Fibroblast of lung (primary cell): ENCODE results near the gene OTUD4. TPM values are rescaled to one million over a fixed set of nuclear protein-coding genes. Genes with fewer than 3 reads are reported as not detected.

ENCODE experiments used
- DNase-seq, 2 donors: peaks; one replicate each; pipeline versions ENCODE4 v3.0.0 to v3.0.0-alpha.2; 2010; ENCODE audit warnings: low read depth in 2 of 2
- H2AFZ ChIP-seq: 2 replicates; pipeline ENCODE4 v1.5.1; 2012; ENCODE audit warnings: low read length, control low read depth, inconsistent platforms
- H3K27ac ChIP-seq: 2 replicates; pipeline ENCODE4 v1.5.1; 2011; ENCODE audit warnings: low read length, control low read depth; ENCODE audit not compliant: insufficient read depth
- H3K27me3 ChIP-seq: 2 replicates; pipeline ENCODE4 v1.5.1; 2011; ENCODE audit warnings: mild to moderate bottlenecking, low read length; ENCODE audit not compliant: control insufficient read depth, insufficient read depth
- H3K36me3 ChIP-seq: 2 replicates; pipeline ENCODE4 v1.5.1; 2011; ENCODE audit warnings: low read length; ENCODE audit not compliant: control insufficient read depth, insufficient read depth
- H3K4me1 ChIP-seq: 2 replicates; pipeline ENCODE4 v1.5.1; 2011; ENCODE audit warnings: low read length; ENCODE audit not compliant: control insufficient read depth, insufficient read depth; ENCODE audit errors: extremely low read depth
- H3K4me2 ChIP-seq: 2 replicates; pipeline ENCODE4 v1.5.1; 2011; ENCODE audit warnings: low read length, control low read depth; ENCODE audit not compliant: insufficient read depth; ENCODE audit errors: extremely low read depth
- H3K4me3 ChIP-seq, 4 experiments: fragments of 200-600 bp in 1 of 4; sonication (generic) in 1 of 4; replicated peaks in 1 of 4; 2 replicates each; pipeline ENCODE4 v1.5.1; 2011 to 2016; ENCODE audit warnings: low read length in 4 of 4, low read depth in 3 of 4, mild to moderate bottlenecking in 3 of 4, control low read depth in 2 of 4, inconsistent platforms in 1 of 4, mixed read lengths in 1 of 4; ENCODE audit not compliant: insufficient read depth in 1 of 4; ENCODE audit errors: control extremely low read depth in 1 of 4
- H3K79me2 ChIP-seq: 2 replicates; pipeline ENCODE4 v1.5.1; 2012; ENCODE audit warnings: mild to moderate bottlenecking, low read length, inconsistent platforms; ENCODE audit not compliant: control insufficient read depth, insufficient read depth
- H3K9ac ChIP-seq: 2 replicates; pipeline ENCODE4 v1.5.1; 2011; ENCODE audit warnings: mild to moderate bottlenecking, low read length, control low read depth; ENCODE audit not compliant: insufficient read depth
- H3K9me3 ChIP-seq: 2 replicates; pipeline ENCODE4 v1.5.1; 2012; ENCODE audit warnings: low read depth, low read length; ENCODE audit not compliant: control insufficient read depth, insufficient read depth
- H4K20me1 ChIP-seq: 2 replicates; pipeline ENCODE4 v1.5.1; 2011; ENCODE audit warnings: low read length; ENCODE audit not compliant: control insufficient read depth, insufficient read depth; ENCODE audit errors: extremely low read depth
- CTCF ChIP-seq, 2 donors: IDR thresholded peaks in 1 of 2; conservative IDR thresholded peaks in 1 of 2; 1 replicate in 1 of 2; 2 replicates in 1 of 2; pipeline ENCODE4 v1.5.1; 2011 to 2012; ENCODE audit warnings: low read length in 2 of 2, control low read depth in 1 of 2, inconsistent platforms in 1 of 2, low read depth in 1 of 2, mild to moderate bottlenecking in 1 of 2
- EZH2 ChIP-seq: IDR thresholded peaks from 2 replicates; pipeline ENCODE4 v1.5.1; 2012; ENCODE audit warnings: low read length, control low read depth, mild to moderate bottlenecking; ENCODE audit errors: missing control alignments
- polyA plus RNA-seq, 2 donors: library from polyadenylated mRNA; depleted of rRNA in 1 of 2; stranded (reverse) in 1 of 2; unstranded in 1 of 2; fragments of >200 nt; gene quantifications; 2 replicates each; pipeline ENCODE4 v1.2.1, GENCODE V29; 2011 to 2012; ENCODE audit warnings: missing spikeins in 1 of 2
- total RNA-seq: library from RNA; depleted of rRNA; stranded (reverse); fragments of >200 nt; gene quantifications from 2 replicates; pipeline ENCODE4 v1.2.1, GENCODE V29; 2014

Gene OTUD4
- total and polyA plus RNA-seq, 2 donors (not counting 1 experiment from before 2014, with no cell fraction given): 21.3 to 25.7 TPM

DNA sequence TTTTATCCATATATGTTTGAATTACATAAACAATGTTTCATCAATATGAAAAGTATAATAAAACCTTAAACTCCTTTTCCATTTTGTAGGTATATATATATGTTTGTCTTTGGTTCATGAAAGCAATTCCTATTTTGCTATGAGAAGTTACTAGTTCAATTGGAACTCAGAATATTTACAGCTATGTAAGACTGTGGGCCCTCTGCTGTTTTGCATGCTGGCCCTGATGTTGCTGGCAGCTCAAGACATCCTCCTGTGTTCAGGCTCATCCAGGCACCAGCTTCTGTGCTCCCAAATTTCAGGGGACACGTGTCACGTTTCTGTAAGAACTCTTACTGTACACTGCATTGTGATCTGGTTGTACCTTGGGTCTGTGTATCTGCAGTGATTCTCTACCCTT, 38.7 kb upstream of the OTUD4 start:
- H3K4me3 ChIP-seq: no peak overlapping the region
- H3K9ac ChIP-seq: no peak overlapping the region
- H3K27ac ChIP-seq: no peak overlapping the region
- no peaks in the 10 kb centered on the region for H4K20me1 ChIP-seq
- H3K79me2 ChIP-seq: no peaks in the 10 kb centered on the region
- H3K27me3 ChIP-seq: no peaks in the 10 kb centered on the region
- no peaks in the 10 kb centered on the region for H3K4me1 ChIP-seq
- no peak overlapping the region for H2AFZ ChIP-seq
- H3K4me2 ChIP-seq: no peak overlapping the region
- H3K36me3 ChIP-seq: no peaks in the 10 kb centered on the region
- DNase-seq: no peak
- no peaks in the 10 kb centered on the region for H3K9me3 ChIP-seq
- TF ChIP-seq CTCF (conservative IDR thresholded peaks at IDR 0.05 in 1 of 2, IDR thresholded peaks at IDR 0.05 in 1 of 2; ENCODE audit: low read depth in 1 of 2, low read length in 2 of 2): no peak
- no peak for TF ChIP-seq EZH2

DNA sequence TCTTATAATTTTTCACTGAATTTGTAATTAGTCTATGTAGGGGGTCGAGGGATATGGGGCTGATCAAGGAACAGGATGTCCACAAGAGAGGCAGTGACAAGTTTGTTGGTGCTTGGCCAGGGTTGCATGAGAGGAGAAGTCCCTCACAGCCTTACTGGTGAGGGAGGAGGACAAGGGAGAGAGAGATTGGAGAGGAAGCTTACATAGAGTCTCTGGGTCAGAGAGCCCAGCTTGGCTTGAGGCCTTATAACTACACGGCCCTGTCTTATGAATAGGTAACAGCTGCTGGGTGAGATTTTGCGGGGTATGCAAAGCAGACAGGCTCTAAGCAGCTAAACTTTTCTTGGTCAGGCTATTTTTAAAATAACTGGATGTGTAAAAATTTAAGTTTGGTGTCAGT, 37.9 kb upstream of the OTUD4 start:
- no peak overlapping the region for H3K4me2 ChIP-seq
- DNase-seq: no peak
- no peaks in the 10 kb centered on the region for H3K9me3 ChIP-seq
- no peaks in the 10 kb centered on the region for H3K79me2 ChIP-seq
- H3K9ac ChIP-seq: no peak overlapping the region
- no peaks in the 10 kb centered on the region for H3K36me3 ChIP-seq
- TF ChIP-seq CTCF (conservative IDR thresholded peaks at IDR 0.05 in 1 of 2, IDR thresholded peaks at IDR 0.05 in 1 of 2; ENCODE audit: low read depth in 1 of 2, low read length in 2 of 2) (no peak), EZH2 (no peak)
- no peak overlapping the region for H3K4me3 ChIP-seq
- H3K4me1 ChIP-seq: no peaks in the 10 kb centered on the region
- H3K27me3 ChIP-seq: no peaks in the 10 kb centered on the region
- H3K27ac ChIP-seq: no peak overlapping the region
- peak overlapping the region; percentile 16 for H2AFZ ChIP-seq
- H4K20me1 ChIP-seq: no peaks in the 10 kb centered on the region

- Histone ChIP-seq H4K20me1 (no peaks in the 10 kb centered on the region), H2AFZ (no peak overlapping the region), H3K4me3 (no peak overlapping the region), H3K9ac (no peak overlapping the region), H3K36me3 (no peaks in the 10 kb centered on the region), H3K4me1 (no peaks in the 10 kb centered on the region), H3K9me3 (no peaks in the 10 kb centered on the region), H3K27me3 (no peaks in the 10 kb centered on the region), H3K79me2 (no peaks in the 10 kb centered on the region), H3K27ac (no peak overlapping the region), H3K4me2 (no peak overlapping the region)
- TF ChIP-seq EZH2 (no peak), CTCF (conservative IDR thresholded peaks at IDR 0.05 in 1 of 2, IDR thresholded peaks at IDR 0.05 in 1 of 2; ENCODE audit: low read depth in 1 of 2, low read length in 2 of 2) (no peak)
- no peak for DNase-seq
Observed at GRCh38 chr4:145217349-145217748, 37.0 kb upstream of the OTUD4 start.
